Inflammatory macrophage treated with lipopolysaccharide for 1 hour (primary cell): ENCODE results near the gene NALCN.

Source experiments
- DNase-seq, 2 donors: peaks; one replicate each; pipeline ENCODE4 v3.0.0-alpha.2; 2020 to 2022

NALCN gene

GRCh38 chr13:101013245-101013644, 403.1 kb downstream of the NALCN start:
- DNase-seq = no peak

GRCh38 chr13:101010100-101010499, 406.2 kb downstream of the NALCN start:
- no peak for DNase-seq

DNA sequence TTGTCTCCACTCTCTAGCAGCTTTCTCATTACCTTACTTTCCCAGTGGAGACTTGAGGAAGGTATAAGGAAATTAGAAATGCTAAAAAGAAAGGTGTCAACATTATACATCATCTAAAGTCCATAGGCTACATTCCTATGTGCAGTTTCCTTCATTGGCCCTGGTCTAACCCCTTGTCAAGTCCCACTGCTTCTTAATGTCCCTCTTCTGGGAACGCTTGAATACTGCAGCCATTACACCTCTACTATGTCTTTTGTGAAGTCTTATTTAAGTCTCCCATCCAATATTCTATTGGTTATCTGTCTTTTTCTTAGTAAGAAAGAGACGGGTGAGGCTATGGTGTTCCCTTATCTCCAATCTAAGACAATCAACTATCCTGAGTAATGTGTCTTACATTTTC, 409.1 kb downstream of the NALCN start:
- no peak for DNase-seq
